GM12801 (cell line): Measurements from ENCODE around the gene PGGT1B.

Experiments used
- CTCF ChIP-seq: IDR thresholded peaks from one replicate; pipeline ENCODE4 v1.5.1; 2011; ENCODE audit warnings: control low read depth; ENCODE audit not compliant: insufficient read length; ENCODE audit errors: extremely low read depth

PGGT1B gene

GRCh38 chr5:115180165-115180709 lies 82.4 kb downstream of the PGGT1B start:
- TF ChIP-seq CTCF: no peak

GRCh38 chr5:115179394-115180164 lies 83.1 kb downstream of the PGGT1B start:
- TF ChIP-seq CTCF: no peak

GRCh38 chr5:115179030-115179393 lies 83.7 kb downstream of the PGGT1B start:
- no peak for TF ChIP-seq CTCF

GRCh38 chr5:115170929-115171510 lies 91.7 kb downstream of the PGGT1B start:
- no peak for TF ChIP-seq CTCF

- no peak for TF ChIP-seq CTCF
Observed at GRCh38 chr5:115170134-115170928, 92.3 kb downstream of the PGGT1B start.

GRCh38 chr5:115169487-115170133 lies 93.1 kb downstream of the PGGT1B start, which contains the start of gene TRIM36:
TRIM36 (minus strand) TSS chr5:115169908; CDS start chr5:115169634, 274 bp downstream.
- no peak for TF ChIP-seq CTCF
